NCI-H2171 treated with DMSO at 0.1 percent for 48 hours (cell line): ENCODE results near the gene ARL14EPL.

ENCODE experiments used
- DNase-seq: peaks from one replicate; lab custom pipeline; 2025; lab: John Stamatoyannopoulos, UW

Gene ARL14EPL

GRCh38 chr5:116032094-116032517, at the start of gene ARL14EPL:
TSS of gene ARL14EPL (plus strand) at chr5:116032472. CDS start at chr5:116051466, 18,994 bp downstream.
- no peak for DNase-seq

GRCh38 chr5:115983519-115983918, 48.8 kb upstream of the ARL14EPL start:
- peak; percentile 14 for DNase-seq

GRCh38 chr5:115985802-115986757, 46.2 kb upstream of the ARL14EPL start:
- no peak for DNase-seq

- DNase-seq: no peak
Observed at GRCh38 chr5:115988002-115988401, 44.3 kb upstream of the ARL14EPL start.

- DNase-seq: no peak
Observed at GRCh38 chr5:115992848-115993350, 39.4 kb upstream of the ARL14EPL start.

- DNase-seq: no peak
Observed at GRCh38 chr5:115995351-115995750, 36.9 kb upstream of the ARL14EPL start.

- no peak for DNase-seq
Observed at GRCh38 chr5:116002116-116002906, 30.0 kb upstream of the ARL14EPL start.

GRCh38 chr5:116004248-116004647, 28.0 kb upstream of the ARL14EPL start:
- no peak for DNase-seq

GRCh38 chr5:116009806-116010205, 22.5 kb upstream of the ARL14EPL start:
- no peak for DNase-seq

- DNase-seq: no peak
Observed at GRCh38 chr5:116011046-116011445, 21.2 kb upstream of the ARL14EPL start.

GRCh38 chr5:116013207-116013785, 19.0 kb upstream of the ARL14EPL start:
- DNase-seq: no peak

GRCh38 chr5:116013936-116014335, 18.3 kb upstream of the ARL14EPL start:
- DNase-seq: no peak

GRCh38 chr5:116023619-116024018, 8.7 kb upstream of the ARL14EPL start:
- no peak for DNase-seq

- no peak for DNase-seq
Observed at GRCh38 chr5:116025866-116026265, 6.4 kb upstream of the ARL14EPL start.

GRCh38 chr5:116032991-116033390, 719 bp downstream of the ARL14EPL start:
- DNase-seq: no peak

GRCh38 chr5:116035123-116035522, 2.9 kb downstream of the ARL14EPL start:
- no peak for DNase-seq

GRCh38 chr5:116037236-116037822, 5.1 kb downstream of the ARL14EPL start:
- no peak for DNase-seq

GRCh38 chr5:116038817-116039216, 6.5 kb downstream of the ARL14EPL start:
- DNase-seq: no peak

GRCh38 chr5:116042375-116042774, 10.1 kb downstream of the ARL14EPL start:
- DNase-seq: no peak

- no peak for DNase-seq
Observed at GRCh38 chr5:116044073-116044472, 11.8 kb downstream of the ARL14EPL start.

- DNase-seq: no peak
Observed at GRCh38 chr5:116045821-116046220, 13.5 kb downstream of the ARL14EPL start.

GRCh38 chr5:116046261-116046660, 14.0 kb downstream of the ARL14EPL start:
- DNase-seq: no peak
